GM12874 (cell line): Measurements from ENCODE around the gene TAF6L.

Experiments used
- CTCF ChIP-seq: IDR thresholded peaks from 2 replicates; pipeline ENCODE4 v1.5.1; 2011; ENCODE audit warnings: low read depth, mild to moderate bottlenecking, control low read depth, low read length, moderate library complexity; ENCODE audit not compliant: insufficient read depth

Gene TAF6L

GRCh38 chr11:62830904-62831519 lies 59.8 kb downstream of the TAF6L start:
- TF ChIP-seq CTCF, result no peak

DNA sequence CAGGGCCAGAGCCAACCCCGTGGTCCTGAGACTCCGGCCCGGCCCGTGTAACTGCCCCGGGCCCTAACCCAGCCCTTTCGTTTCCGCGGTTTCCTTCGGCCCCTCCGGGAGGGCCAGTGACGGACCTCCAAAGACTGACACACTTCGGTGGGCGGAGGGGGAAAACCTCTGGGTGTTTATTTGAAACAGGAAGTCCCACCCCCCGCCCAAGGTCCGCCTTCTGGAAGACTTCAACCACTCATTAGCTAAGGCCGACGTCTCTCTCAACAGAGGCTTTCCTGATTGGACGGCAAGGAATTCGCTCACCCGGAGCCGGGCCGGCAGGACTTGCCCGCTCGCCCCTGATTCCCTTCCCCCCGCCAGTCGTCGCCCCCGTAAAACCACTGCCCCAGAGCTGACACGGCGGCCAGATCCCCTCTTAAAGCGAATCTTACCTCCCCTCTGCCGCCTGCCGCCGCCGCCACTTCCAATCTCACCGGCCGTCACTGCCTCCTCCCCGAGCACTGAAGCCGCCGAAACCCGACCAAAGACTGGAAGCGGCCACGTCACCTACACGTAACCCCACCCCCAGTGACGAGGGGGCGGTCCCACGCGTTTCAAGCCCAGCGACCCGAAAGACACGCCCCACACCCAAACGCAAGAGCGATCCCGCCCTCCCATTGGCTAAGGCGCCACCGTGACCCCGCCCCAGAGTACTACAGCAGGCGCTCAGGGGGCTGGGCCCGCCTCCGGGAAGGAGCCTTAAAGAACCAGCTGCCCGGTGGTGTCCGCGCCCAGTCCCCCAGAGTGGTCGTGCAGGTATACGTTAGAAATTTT lies 60.5 kb downstream of the TAF6L start, which contains the start of gene STX5:
TSS of gene STX5 (minus strand) at position 532 of the 816 bp plus-strand sequence. CDS start 808 bp downstream, outside the sequence.
- no peak for TF ChIP-seq CTCF

DNA sequence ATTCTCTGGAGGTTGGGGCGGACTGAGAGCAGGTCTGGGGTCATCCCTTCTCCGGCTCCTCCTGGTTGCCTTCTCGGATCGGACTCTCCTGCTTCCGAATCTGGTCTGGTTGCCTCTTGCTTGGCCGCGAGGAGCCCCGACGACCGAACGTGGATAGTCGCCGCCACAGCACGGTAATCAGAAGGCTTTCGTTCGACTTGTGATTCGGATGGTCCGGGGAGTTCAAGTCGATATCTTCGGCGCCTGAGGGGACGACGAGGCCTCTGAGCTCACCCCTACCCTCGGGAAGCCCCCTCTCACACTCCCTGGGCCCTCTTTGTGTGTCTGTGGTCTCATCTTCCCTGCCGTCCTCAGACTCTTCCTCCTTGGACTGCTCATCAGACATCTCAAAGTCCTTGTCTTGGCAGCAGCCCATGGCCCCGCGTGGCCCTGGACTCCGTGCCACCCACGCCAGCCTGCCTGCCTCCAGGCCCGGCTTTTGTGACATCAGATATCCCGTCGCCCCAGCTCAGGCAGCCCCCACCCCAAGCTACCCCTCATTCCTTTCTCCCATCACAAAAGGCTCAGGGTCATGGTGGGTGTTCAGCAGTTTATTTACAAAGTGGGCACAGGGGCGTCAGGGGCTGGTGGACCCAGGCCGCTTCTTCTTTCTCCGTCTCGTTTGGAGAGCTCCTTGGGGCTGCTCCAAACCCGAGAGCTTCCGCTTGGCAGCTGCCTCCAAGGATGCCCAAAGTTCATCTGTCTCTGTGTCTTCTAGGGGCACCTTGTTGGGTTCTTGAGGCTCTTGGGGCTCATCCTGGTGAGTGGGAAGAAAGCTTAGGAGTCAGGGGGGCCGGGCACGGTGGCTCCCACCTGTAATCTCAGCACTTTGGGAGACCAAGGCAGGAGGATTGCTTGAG lies 61.4 kb downstream of the TAF6L start, which contains the start of gene TEX54:
TSS of gene TEX54 (minus strand) at position 506 of the 899 bp plus-strand sequence.
- TF ChIP-seq CTCF, result no peak

- TF ChIP-seq CTCF, result no peak
Observed at GRCh38 chr11:62835336-62835735, 64.1 kb downstream of the TAF6L start.
